ENCODE data around the gene TRIM9.

DNA sequence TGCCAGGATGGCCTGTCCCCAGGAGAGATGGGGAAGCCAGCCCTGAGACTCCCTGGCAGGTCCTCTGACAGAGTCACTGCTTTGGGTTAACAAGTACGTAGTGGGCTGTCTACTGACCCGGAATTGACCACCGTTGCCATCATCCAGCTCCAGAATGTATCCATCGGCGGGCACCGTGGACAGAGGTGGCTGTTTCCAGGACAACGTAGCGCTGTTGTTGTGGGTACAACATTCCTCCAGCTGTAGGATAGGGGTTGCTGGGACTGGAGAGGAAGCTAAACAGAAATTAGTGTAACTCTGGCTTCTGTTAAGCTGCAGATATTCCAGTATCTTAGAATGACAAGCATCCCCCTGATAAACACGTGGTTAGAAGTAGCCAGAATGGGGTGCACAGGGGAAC, 94.3 kb downstream of the TRIM9 start:
- TF ChIP-seq, protein P1, sequence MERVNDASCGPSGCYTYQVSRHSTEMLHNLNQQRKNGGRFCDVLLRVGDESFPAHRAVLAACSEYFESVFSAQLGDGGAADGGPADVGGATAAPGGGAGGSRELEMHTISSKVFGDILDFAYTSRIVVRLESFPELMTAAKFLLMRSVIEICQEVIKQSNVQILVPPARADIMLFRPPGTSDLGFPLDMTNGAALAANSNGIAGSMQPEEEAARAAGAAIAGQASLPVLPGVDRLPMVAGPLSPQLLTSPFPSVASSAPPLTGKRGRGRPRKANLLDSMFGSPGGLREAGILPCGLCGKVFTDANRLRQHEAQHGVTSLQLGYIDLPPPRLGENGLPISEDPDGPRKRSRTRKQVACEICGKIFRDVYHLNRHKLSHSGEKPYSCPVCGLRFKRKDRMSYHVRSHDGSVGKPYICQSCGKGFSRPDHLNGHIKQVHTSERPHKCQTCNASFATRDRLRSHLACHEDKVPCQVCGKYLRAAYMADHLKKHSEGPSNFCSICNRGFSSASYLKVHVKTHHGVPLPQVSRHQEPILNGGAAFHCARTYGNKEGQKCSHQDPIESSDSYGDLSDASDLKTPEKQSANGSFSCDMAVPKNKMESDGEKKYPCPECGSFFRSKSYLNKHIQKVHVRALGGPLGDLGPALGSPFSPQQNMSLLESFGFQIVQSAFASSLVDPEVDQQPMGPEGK (CRISPR knock-in tag; IDR thresholded peaks at IDR 0.05; ENCODE audit: borderline replicate concordance), result no peak
- no peak for TF ChIP-seq ZC3H10 (CRISPR knock-in tag; IDR thresholded peaks at IDR 0.05)
- no peak for TF ChIP-seq ZFP30 (CRISPR knock-in tag; IDR thresholded peaks at IDR 0.05)
- no peak for TF ChIP-seq OSR1 (CRISPR knock-in tag; IDR thresholded peaks at IDR 0.05)
